ENCODE data around the gene MAGI2.

- TF ChIP-seq POLR2A (IDR thresholded peaks at IDR 0.05; ENCODE audit: low read length), result no peak
- no peak for TF ChIP-seq GATA1 (IDR thresholded peaks at IDR 0.05; ENCODE audit: low read depth, low read length)
These were observed 44.3 kb upstream of the MAGI2 start for GRCh38 chr7:79497728-79498127.
